MCF 10A (cell line): ENCODE data around the gene ADAM12. TPM values are rescaled to one million over a fixed set of nuclear protein-coding genes. Genes with fewer than 3 reads are reported as not detected.

Experiments
- BruUV-seq: library from RNA; stranded (reverse); fragments of 400-500 nt; replicated peaks from 2 replicates; lab custom pipeline; 2021; lab: Mats Ljungman, UMichigan
- CTCF ChIA-PET: fragments of 300-600 bp; sonication (Branson Sonifier 250); formaldehyde crosslinking; extraction: SDS; loops from one replicate; lab custom pipeline; 2021; ENCODE audit warnings: antibody characterized with exemption, inconsistent platforms; lab: Yijun Ruan, JAX
- POLR2A ChIA-PET: fragments of 300-600, 350-650 bp; sonication (Branson Sonifier 250); formaldehyde crosslinking; extraction: SDS; loops from one replicate; lab custom pipeline; 2020; ENCODE audit warnings: antibody characterized with exemption, inconsistent platforms; lab: Yijun Ruan, JAX
- DNase-seq: peaks from one replicate; pipeline ENCODE4 v3.0.0-alpha.2; 2018; ENCODE audit not compliant: unreplicated experiment
- H3K27ac Mint-ChIP-seq: one replicate; pipeline ENCODE4 v1.8.0; 2022; ENCODE audit warnings: mild to moderate bottlenecking, low read depth, mixed read lengths; ENCODE audit not compliant: unreplicated experiment
- H3K27me3 Mint-ChIP-seq: one replicate; pipeline ENCODE4 v1.8.0; 2022; ENCODE audit warnings: mixed read lengths; ENCODE audit not compliant: insufficient read depth, unreplicated experiment
- H3K36me3 Mint-ChIP-seq: one replicate; pipeline ENCODE4 v1.8.0; 2022; ENCODE audit warnings: mild to moderate bottlenecking, moderate library complexity, mixed read lengths; ENCODE audit not compliant: insufficient read depth, unreplicated experiment
- H3K4me1 Mint-ChIP-seq: one replicate; pipeline ENCODE4 v1.8.0; 2022; ENCODE audit warnings: mixed read lengths; ENCODE audit not compliant: insufficient read depth, unreplicated experiment
- H3K4me3 Mint-ChIP-seq: one replicate; pipeline ENCODE4 v1.8.0; 2022; ENCODE audit warnings: mild to moderate bottlenecking, moderate library complexity, mixed read lengths; ENCODE audit not compliant: unreplicated experiment
- H3K9me3 Mint-ChIP-seq: one replicate; pipeline ENCODE4 v1.8.0; 2022; ENCODE audit warnings: mixed read lengths; ENCODE audit not compliant: unreplicated experiment
- CTCF ChIP-seq: fragments of 200-600 bp; IDR thresholded peaks from one replicate; pipeline ENCODE4 v1.8.0; 2022; ENCODE audit warnings: antibody characterized with exemption, mild to moderate bottlenecking; ENCODE audit not compliant: unreplicated experiment
- intact Hi-C: fragments of 100-400 bp; cut with micrococcal nuclease; formaldehyde crosslinking; loops from 2 replicates; pipeline ENCODE4 v1.14.1; 2022
- total RNA-seq: library from RNA; stranded (reverse); gene quantifications from 2 replicates; pipeline ENCODE4 v1.2.3, GENCODE V29; 2022

Gene ADAM12
- total RNA-seq, 1 experiment from 2014 or later: 2.2 TPM

GRCh38 chr10:126135177-126135576 is 253.1 kb downstream of the ADAM12 start:
- H3K27me3 Mint-ChIP-seq: no peaks in the 10 kb centered on the region
- POLR2A ChIA-PET: no interaction called here
- H3K9me3 Mint-ChIP-seq: peaks cover 7% of the 10 kb centered on the region

DNA sequence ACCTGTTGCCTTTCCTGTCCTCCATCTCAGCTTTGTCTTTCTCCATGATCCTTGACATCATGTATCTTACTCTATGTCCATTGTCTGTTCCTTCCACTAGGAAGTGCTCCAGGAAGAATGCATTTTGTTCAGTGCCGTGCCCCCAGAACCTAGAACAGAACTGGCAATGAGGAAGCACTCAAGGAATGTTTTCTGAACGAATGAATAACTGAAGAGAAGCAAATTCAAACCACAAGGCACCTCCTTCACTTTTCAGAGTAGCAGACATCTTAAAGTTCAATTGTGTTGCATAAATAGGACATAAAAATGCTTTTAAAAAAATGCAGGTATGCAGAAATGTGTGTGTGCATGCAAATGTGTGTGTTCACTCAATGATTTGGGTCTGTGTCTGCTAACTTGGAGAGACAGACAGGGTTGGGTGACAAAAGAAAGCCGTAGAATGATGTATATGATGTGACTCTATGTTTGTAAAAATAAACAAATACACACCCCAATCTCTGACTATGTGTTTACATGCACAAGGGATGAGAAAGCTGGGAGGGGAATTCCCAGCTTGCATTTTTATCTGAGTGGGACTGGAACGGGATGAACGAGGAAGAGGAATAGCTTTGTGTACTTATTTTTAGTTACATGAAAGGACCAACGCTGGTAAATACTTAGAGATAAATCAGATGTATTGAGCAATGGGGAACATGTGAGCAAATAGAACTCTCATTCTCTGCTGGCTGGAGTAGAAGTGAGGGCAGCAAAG is 254.2 kb downstream of the ADAM12 start:
- Mint-ChIP-seq H3K27ac (peak overlapping the region; percentile 21), H3K9me3 (peaks cover 7% of the 10 kb centered on the region), H3K4me3 (no peak overlapping the region), H3K36me3 (no peaks in the 10 kb centered on the region), H3K4me1 (peaks cover 9% of the 10 kb centered on the region), H3K27me3 (no peaks in the 10 kb centered on the region)
- ChIA-PET CTCF (interaction anchor here (0.6 kb wide), 1 partner anchor 116 kb away, joined by 3 read pairs; no protein-coding TSS in a partner anchor), POLR2A (interaction anchor here (1.4 kb wide), 1 partner anchor 13 kb away, joined by 3 read pairs; no protein-coding TSS in a partner anchor)
- TF ChIP-seq CTCF: no peak
- BruUV-seq: no TSS peak
- intact Hi-C loops: no loop called here
- peak; percentile 42 for DNase-seq

More at GRCh38 chr10:126135177-126135576, 253.1 kb downstream of the ADAM12 start:
- DNase-seq: peak; percentile 17
- intact Hi-C loops: no loop called here
- CTCF ChIA-PET: no interaction called here
- no peaks in the 10 kb centered on the region for H3K36me3 Mint-ChIP-seq
- BruUV-seq: no TSS peak
- H3K27ac Mint-ChIP-seq: no peak overlapping the region
- peaks cover 9% of the 10 kb centered on the region for H3K4me1 Mint-ChIP-seq
- TF ChIP-seq CTCF: no peak
- H3K4me3 Mint-ChIP-seq: no peak overlapping the region

DNA sequence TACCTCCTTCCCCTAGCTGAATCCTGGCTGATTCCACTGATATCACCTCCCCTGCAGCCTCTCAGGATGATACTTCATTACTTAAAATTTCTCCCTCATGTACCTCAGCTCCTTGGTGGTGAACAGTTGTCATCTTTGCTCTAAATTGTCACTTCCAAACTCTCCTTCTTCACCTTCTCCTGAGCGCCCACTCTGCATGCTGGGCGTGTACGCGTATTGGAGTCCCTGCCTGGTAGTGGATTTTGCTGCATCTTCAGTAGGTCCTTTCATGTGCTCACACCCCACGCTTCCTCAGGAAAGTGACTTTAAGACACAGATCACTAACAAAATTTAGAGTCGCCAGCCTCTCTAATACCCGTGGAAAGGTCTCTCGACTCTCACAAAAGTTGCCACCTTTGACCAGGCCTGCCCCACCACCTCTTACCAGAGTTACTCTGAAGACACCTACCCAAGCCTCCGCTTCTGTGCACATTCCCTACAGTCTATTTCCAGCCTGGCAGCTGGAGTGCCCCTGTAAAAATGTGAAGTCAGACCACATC is 255.1 kb downstream of the ADAM12 start:
- peaks cover 7% of the 10 kb centered on the region for H3K9me3 Mint-ChIP-seq
- no peaks in the 10 kb centered on the region for H3K27me3 Mint-ChIP-seq
- BruUV-seq: no TSS peak
- peak overlapping the region; percentile 3 for H3K27ac Mint-ChIP-seq
- DNase-seq: no peak
- POLR2A ChIA-PET: interaction anchor here (1.4 kb wide), 1 partner anchor 14 kb away, joined by 3 read pairs; no protein-coding TSS in a partner anchor
- H3K4me1 Mint-ChIP-seq: peaks cover 9% of the 10 kb centered on the region
- no peak overlapping the region for H3K4me3 Mint-ChIP-seq
- no peaks in the 10 kb centered on the region for H3K36me3 Mint-ChIP-seq
- intact Hi-C loops: no loop called here
- TF ChIP-seq CTCF: no peak
- CTCF ChIA-PET: no interaction called here

- no peak overlapping the region for H3K4me3 Mint-ChIP-seq
- H3K27me3 Mint-ChIP-seq: no peaks in the 10 kb centered on the region
- no peaks in the 10 kb centered on the region for H3K9me3 Mint-ChIP-seq
- peaks cover 9% of the 10 kb centered on the region for H3K4me1 Mint-ChIP-seq
- POLR2A ChIA-PET: no interaction called here
- H3K27ac Mint-ChIP-seq: no peak overlapping the region
- DNase-seq: no peak
- intact Hi-C loops: no loop called here
- CTCF ChIA-PET: interaction anchor here (0.6 kb wide), 1 partner anchor 27 kb away, joined by 3 read pairs; no protein-coding TSS in a partner anchor
- no TSS peak for BruUV-seq
- no peaks in the 10 kb centered on the region for H3K36me3 Mint-ChIP-seq
- TF ChIP-seq CTCF: no peak
Measured at GRCh38 chr10:126131341-126131740, 256.9 kb downstream of the ADAM12 start.
